HTERT RPE-1 (cell line): ENCODE data around the gene FAM168B.
"Not testable (repeated sequence)": the region's sequence is repeated elsewhere in the genome, so short reads cannot be mapped to it uniquely, and the experiment has no call there.

Source experiments
- in situ Hi-C: fragments of 300-500 bp; cut with MboI; formaldehyde crosslinking; loops from 4 replicates; pipeline ENCODE4 v1.14.3; 2020; ENCODE audit warnings: low sequenced_read_pairs

The FAM168B gene

GRCh38 chr2:131104487-131105155 lies 11.4 kb upstream of the FAM168B start:
- in situ Hi-C loops = no loop called here

DNA sequence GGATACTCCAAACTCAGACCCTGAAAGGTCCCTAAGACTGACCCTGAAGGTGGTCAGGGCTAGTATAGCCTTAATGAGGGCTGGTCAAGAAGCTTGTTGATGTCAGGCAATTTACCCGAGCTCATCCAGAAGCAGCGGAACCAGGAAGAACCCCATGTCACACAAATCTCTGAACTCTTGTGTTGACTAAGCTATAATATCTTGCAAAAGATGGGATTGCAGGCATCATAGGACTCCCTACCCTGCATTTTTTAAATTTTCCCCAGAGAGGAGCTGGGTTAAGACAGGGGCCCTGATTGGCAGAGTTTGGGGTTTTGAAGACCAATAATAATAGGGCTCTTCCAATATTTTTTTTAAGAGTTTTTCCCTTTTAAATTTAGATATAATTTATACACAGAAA lies 9.9 kb upstream of the FAM168B start:
- in situ Hi-C loops = no loop called here

- in situ Hi-C loops = no loop called here
Observed at GRCh38 chr2:131094463-131095281, 1.4 kb upstream of the FAM168B start.

DNA sequence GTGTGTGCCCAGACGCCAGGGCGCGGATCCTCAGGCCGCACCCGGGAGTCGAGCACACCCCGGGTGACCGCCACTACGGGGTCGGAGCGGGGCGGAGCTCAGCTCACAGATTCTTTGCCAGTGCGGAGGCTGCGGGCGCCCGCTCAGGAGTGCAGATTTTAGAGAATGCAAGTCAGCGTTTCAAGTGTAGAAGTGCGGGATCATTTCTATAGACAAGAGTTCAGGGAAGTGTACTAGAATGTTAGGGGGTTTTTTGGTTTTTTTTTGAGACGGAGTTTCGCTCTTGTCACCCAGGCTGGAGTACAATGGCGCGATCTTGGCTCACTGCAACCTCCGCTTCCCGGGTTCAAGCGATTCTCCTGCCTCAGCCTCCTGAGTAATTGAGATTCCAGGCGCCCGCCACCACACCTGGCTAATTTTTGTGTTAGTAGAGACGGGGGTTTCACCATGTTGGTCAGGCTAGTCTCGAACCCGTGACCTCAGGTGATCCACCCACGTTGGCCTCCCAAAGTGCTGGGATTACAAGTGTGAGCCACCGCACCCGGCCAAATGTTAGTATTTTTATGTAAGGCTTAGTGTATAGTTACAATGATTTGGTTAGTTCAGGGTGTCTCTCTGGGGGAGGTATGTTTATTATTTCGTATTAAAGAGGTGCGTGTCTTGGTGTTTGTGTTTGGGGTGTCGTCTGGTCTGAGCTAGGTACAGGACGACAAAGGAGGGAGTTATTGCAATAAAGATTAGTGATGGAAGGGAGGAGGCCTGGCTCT lies 619 bp upstream of the FAM168B start:
- in situ Hi-C loops = no loop called here

DNA sequence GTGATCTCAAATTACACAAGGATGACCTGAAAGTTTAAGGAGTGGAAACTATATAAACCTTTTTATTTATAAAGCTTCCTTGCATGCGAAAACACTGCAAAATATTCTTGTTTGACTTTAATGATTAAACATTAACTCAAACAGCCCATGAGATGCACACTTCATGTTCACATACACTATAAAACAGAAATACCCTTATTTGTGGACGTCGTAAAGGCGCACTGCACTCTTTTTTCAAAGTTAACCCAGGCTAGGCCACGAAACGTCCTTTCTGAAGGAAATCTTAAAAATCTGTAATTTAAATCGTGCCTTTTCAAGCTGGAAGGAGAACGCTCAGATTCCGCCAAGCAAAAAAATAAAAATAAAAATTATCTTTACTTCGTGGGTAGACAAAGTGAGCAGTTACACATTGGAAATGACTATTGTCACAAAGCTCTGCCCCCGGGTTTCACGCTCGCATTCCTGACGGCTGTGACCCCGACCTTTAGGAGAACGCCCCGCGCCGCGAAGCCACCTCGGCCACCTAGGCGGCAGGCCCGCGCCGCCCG lies 728 bp downstream of the FAM168B start:
- in situ Hi-C loops = no loop called here

DNA sequence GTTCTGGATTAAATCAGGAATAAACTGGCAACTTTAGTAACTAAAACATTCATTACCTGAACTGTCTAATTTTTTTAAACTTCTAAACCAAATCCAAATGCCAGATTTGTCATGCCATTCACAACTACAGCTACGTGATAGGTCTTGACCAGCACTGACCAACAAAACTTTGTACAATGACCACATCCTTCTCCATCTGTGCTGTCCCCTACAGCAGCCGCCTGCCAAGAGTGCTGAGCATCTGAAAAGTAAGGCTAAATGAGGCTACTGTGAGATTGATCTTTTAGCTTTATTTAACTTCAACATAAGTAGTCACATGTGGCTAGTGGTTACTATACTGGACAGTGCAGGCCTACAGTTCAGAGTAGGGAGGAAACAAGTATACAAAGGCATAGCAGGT lies 7.6 kb downstream of the FAM168B start:
- in situ Hi-C loops = no loop called here

DNA sequence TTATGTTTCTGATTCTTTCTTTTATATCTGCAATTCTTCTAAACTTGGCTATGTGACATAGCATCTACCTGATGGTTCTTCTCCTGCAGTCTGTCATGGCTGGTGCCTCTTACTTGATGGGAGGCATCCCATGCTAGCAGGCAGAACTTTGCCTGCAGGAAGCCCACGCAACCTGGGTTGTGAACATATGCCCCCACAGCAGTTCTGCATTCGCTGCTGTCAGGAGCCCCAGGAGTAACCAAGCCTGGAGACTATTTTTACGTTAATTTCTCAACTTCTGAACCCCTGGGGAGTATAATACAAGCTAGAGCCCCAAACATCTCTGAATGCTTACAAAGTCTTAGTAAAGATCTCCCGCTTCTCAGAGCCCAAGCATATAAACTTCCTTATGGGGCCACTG lies 12.1 kb downstream of the FAM168B start:
- in situ Hi-C loops = no loop called here

DNA sequence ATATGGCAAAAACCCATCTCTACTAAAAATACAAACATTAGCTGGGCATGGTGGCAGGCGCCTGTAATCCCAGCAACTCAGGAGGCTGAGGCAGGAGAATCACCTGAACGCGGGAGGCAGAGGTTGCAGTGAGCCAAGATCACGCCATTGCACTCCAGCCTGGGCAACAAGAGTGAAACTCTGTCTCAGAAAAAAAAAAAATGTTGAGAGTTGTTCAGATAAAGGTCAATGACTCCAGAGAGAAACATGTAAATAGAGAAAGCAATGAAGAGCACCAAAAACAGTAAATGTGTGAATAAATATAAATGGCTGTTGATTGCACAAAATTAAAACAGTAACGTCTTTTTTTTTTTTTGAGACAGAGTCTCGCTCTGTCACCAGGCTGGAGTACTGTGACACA lies 13.3 kb downstream of the FAM168B start:
- in situ Hi-C loops = not testable (repeated sequence)

DNA sequence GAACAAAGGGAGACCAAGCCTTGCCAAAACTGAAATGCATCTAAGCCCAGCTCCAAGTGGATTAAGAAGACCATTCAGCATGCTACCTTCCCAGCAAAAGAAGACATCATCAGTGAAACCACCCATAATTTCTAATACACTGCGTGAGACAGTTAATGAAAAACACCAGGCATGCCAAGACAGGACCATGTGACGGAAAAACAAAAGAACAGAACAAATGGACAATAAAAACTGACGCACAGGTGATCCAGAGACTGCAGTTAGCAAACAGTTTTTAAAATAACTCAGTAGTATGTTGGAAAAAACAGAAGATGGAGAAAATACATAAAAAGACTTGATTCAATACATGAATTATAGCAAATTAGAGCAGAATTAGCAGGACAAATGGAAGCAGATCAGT lies 15.3 kb downstream of the FAM168B start:
- in situ Hi-C loops = no loop called here

GRCh38 chr2:131077182-131077846 lies 15.9 kb downstream of the FAM168B start:
- in situ Hi-C loops = no loop called here

GRCh38 chr2:131076707-131077106 lies 16.6 kb downstream of the FAM168B start:
- in situ Hi-C loops = no loop called here

- in situ Hi-C loops = not testable (repeated sequence)
Observed at GRCh38 chr2:131075578-131075977, 17.7 kb downstream of the FAM168B start.

- in situ Hi-C loops = not testable (repeated sequence)
Observed at GRCh38 chr2:131068172-131068571, 25.1 kb downstream of the FAM168B start.

GRCh38 chr2:131067465-131068125 lies 25.7 kb downstream of the FAM168B start:
- in situ Hi-C loops = no loop called here

- in situ Hi-C loops = no loop called here
Observed at GRCh38 chr2:131064589-131065512, 28.4 kb downstream of the FAM168B start.

GRCh38 chr2:131063501-131064283 lies 29.6 kb downstream of the FAM168B start:
- in situ Hi-C loops = no loop called here

- in situ Hi-C loops = no loop called here
Observed at GRCh38 chr2:131058920-131059319, 34.3 kb downstream of the FAM168B start.

DNA sequence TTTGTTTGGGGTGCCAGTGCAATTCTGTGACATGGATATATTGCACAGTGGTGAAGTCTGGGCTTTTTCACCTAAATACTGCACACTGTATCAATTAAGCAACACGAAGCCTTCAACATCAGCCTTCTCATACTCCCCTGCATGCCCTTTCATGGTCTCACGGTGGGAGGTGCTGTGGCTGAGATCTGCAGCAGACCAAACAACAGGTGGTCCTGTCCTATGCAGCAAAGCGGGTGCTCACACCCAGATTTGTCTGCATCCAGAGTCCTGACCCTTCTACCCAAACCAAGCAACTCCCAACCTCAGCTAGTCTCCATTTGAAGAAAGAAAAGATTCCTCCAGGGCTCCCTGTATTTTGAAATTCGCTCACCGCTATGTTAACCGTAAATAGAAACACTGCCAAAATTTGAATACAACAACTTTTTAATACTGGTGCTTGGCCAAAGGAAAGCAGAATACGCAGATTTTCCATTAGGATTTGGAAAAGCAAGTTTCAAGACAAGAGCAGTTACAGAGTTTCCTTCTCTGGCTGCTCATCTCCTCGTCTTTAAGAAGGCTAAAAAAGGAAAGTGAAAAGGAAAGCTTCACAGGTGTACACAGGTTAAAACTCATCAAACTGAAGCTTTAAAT lies 34.9 kb downstream of the FAM168B start:
- in situ Hi-C loops = no loop called here
